Activated CD4-positive, alpha-beta T cell treated with anti-CD3 and anti-CD28 coated beads, Interleukin-2, amount 50 U/mL, for 48 hours (primary cell): ENCODE measurements around the gene PPP1R9B.

Experiments
- DNase-seq, 2 experiments: peaks; one replicate each; pipeline ENCODE4 v3.0.0-alpha.2; 2020

PPP1R9B gene

DNA sequence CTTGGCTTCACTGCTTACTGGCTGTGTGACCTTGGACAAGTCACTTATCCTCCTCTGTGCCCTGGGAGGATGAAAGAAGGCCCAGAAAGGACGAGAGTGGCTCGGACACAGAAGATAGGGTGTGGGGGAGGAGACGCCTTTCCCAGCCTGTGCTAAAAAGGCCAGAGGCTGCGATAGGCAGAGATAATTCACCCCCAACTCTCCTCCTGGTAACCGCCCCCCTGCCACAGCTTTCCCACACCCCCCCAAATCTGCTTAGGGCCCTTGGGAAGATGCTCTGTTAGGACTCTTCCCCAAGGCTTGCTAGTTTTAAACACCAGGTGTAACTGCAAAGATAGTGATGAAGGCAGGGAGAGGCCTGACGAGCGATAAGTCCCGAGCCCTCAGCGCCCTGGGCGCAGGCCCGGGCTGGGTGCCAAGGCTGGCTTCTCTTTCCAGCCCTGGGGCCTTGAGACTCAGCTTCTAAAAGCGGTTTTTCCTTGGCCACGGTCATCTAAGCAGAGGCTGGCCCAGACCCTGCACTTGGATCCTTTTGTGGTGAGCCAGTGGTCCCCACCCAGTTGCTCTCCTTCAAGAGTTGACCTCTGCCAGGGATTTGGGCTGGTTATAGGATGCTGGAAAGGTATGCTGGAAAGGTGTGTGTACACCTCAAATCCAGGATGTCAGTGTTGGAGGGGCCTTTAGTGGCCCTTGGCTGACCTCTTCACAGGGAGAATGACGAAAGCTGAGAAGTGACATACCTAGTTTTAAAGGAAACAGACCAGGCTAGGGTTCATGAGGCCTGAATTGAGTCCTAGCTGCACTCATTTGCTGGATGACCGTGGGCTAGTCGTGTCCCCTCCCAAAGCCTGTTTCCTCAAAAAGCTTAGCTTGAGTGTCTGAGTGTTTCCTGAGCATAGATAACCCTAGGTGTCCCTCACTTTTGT is 3.4 kb upstream of the PPP1R9B start:
- no peak for DNase-seq

DNA sequence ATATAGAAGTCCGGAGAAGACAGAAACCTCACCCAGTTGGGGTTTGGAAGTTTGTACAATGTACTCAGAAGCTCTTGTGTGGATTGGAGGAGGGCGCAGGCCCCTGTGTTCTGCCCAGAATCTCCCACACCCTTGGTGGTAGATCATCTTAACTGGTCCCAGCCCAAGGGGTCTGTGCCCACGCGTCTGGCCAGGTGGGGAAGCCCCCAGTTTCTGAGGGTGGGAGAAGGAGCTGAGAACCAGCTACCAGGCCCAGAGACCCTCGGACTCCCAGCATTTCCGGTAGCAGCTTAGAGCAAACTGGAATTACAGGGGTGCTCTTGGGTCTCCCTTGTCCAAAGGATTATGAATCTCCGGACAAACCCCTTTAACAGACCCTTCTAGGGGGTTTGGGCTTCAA is 2.3 kb upstream of the PPP1R9B start:
- DNase-seq = no peak

DNA sequence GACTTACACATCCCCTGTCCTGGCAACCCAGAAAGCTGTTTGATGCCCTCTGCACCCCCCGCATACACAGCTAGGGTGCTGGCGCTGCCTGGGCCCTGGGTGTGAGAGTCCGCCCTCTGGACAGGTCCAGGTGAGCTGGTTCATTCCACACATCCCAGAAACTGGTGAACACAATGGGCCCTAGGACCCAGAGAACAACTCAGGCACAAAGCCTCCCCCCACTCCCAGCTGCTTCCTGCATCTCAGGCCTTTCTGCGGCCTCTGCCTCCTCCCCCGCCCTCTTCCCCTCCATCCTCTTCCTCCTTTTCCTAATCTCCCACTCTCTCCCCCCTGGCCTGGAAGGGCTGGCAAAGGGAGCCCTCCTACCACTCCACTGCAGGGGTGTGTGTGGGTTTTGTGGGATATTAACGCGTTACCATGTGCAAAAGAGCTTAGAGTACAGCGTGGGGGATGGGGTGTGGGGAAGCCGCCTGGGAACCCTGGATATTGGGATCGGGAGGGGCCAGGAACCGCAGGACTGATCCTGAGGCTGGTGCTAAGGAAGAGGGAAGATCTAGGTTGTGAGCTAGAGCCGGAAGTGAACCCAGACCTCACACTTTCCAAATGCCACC is 1.6 kb upstream of the PPP1R9B start:
- peak; percentile 45 to 65 for DNase-seq

DNA sequence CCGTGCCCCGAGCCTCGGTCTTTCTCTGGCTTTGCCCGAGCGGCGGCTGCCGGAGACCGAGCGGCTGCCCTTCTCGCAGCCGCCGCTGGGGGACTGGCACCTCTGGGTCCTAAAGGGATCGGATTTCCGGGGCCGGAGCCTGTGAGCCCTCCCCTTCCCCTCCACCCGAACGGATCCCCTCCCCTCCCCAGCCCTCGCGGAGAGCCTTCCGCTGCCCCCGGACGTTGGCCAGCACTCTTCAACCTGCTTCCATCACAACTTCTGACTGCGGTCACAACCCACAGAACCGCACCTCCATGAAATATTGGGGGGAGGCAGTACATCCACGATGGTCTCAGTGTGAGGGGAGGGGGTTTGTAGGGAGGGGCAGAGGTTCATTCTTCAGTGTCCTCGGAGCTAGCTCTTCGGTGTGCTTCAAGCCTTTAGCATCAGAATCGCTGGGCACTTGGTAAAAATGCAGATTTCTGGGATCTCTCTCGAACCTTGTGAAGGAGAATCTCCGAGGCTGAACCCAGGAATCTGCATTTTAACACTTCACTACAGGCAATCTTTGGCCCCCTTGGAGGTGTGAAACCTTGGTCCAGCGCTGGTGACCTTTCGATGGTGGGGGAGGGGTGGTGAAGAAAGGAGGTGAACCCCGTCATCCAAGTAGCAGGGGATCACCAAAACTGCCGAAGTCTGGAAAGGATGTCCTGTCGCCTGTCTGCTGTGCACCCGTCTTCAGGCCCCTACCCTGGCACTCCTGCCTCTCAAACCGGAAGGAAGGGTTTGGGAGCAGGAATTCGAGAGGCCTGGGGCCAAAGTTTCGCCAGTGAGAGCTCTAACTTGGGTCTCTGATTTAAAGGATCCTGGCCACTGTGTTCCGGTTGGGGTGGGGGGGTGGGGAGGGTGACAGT is 812 bp upstream of the PPP1R9B start:
- peak; percentile 90 to 91 for DNase-seq

DNA sequence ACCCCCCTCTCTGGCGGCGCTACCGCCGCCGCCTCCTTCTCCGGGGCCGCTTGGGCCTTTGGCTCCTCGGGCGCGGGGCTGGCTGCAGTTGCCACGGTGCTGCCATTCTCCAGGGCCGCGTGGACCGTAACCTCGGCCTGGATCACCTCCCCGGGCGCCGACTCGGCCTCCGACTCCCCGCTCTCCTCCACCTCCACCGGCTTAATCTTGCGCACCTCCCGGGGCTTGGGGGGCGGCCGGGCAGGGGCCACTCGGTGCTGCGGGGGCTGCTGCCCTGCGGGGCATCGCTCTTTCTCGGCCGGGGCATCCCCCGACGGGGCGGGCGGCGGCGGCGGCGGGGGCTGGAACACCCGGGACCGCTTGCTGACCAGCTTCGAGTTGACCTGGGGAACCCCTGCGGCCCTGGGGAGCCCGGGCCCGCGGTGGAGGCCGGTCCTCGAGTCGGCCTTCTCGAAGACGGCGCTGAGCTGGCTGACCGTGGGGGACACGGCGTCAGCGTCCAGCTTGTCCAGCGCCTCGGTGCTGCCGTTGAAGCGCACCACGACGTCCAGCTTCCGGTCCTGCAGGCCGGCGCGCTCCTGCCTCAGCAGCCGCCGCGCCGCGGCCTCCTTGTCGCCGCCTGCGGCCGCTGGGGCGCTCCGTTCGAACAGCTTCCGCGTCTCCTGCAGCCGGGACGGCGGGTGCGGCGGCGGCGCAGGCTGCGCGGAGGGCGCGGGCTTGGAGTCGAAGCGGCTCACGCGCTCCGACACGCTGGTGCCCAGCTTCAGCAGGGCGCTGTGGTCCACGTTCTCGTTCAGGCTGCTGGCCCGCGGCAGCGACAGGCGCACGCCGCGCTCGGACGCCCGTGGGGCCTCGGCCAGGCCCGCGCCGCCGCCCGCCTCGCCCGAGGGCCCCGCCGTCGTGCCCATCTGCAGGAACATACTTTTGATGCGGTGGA is 792 bp downstream of the PPP1R9B start:
- DNase-seq = peak; percentile 41 to 53

DNA sequence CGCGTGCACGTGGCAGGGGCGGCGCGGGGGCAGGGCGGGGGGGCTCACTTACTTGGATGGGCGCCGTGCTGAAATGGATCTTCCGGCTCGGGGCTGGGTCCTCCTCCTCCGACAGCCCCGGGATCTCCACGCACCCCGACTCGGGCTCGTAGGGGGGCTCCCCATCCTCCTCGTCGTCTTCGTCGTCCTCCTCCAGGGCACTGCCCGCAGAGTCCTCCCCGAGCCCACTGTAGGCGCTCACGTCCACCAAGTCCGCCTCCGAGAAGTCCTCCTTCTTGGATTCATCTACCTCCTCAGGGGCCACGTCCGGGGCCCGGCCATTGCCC is 1.4 kb downstream of the PPP1R9B start:
- no peak for DNase-seq

DNA sequence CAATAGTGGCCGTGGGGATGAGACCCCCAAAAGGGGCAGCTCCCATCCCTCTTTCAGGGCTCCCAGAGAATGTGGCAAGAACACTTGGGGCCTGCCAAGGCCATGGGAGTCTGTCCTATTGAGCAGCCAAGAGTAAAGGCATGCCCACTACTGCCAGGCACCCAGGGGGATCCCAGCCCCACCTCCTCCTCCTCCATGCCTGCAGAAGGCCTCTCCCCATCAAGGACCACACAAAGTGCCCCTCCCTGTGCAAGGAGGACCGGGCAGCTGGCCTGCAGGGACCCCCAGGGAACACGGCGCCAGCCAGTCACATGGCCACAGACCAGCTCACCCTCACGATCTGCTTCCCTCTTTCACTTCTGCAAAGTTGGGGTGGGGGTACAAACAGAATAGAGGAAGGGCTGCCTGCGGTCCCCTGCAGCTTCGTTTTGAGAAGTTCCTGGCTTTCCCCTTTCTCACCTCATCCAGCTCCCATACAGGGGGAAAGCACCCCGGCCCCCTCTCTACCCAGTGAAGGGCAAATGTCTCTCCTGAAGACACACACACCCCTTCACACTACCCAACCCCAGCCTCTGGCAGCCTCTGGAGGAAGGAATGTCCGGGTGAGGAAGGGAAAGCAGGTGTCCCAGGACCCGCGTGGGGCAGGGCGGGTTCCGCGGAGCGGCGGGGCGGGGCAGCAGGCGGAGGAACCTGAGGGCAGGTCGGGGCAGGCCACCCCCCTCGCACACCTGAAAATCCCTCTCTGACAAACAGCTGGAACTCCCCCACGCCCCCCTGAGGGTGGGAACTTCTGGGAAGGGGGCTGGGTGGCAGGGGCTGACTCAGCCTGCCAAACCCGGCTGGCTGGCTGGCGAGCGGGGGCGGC is 2.0 kb downstream of the PPP1R9B start:
- DNase-seq = peak; percentile 83 to 88

DNA sequence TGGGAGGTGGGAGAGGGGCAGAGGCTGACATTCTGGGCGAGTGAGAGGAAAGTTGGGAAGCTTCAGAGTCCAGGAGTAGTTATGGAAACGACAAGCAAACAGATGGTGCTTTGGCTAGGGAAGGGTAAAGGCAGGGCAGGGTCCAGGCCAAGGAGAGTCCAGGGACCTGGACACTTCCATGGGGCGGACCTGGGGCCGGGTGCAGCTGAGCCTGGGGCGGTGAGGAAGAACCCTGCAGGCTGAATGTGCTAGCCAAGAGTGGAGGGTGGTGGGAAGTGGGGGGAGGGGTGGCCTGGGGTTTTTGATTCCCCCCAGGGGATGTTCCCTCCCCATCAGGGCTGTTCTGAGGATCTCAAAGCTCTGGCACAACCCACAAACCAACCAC is 2.6 kb downstream of the PPP1R9B start:
- peak in 1 of 2 experiments; percentile 38 for DNase-seq

DNA sequence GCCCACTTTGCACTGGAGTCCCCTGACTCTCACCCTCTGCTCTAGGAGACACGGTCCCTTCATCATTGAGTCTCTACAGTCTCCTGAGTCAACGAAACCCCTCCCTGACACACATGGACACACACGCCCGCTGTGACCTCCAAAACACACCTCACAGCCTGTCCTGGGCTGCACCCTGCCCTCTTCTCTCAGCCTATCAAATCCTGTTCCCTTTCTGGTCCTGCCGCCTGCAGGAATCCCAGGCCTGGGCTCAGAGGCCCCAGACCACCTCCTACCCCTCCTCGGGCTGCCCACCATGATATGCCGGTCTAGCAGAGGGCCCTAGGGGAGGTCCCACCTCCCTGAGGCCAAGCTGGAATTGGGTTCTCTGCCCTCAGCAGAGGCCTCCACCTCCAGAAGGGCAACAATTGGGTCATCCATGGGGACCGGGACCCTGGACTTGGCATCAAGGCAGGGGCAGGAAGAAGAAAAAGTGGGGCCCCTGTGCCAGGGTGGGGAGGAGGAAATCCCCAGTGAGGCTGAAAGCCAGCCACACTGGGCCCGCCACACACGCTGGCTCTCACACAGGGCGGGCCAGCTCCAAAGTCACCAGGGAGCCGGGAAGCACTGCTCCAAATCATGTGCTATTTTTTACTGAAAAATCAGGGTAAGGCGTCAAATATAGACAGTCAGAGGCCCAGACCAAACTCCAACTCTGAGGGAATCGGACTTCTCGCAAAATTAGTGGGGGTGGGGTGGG is 3.4 kb downstream of the PPP1R9B start:
- DNase-seq = peak in 1 of 2 experiments; percentile 22

DNA sequence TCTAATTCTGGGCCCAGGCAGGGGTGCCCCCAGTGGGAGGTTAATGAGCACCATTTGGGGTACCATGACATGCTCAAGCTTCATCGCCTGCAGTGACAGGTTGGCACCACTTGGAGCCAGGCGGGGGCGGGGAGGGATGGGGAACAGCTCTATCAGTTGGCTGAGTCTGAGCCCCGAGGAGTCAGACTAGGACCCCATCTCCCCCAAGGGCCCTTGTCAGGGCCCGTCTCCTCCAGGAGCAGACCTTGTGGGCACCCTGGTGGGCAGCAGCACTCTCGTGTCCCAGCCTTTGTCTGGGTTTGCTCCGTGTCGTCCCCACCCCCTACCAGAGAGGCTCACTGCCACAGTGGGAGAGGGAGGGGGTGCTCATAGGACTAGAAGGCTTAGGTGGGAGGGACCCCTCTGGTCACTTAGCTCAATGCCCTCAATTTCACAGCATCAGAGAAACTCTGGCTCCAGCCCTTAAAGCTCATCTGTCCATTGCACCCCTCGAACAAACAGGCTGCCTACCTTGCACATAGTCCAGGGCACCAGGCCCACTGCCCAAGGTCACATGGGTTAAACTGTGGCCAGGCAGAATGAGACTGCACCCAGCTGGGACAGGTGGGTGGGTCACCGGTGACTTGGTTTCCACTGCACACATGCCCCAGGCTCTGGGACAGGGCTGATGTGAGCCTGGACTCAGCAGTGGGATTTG is 4.1 kb downstream of the PPP1R9B start:
- DNase-seq = peak in 1 of 2 experiments; percentile 33

DNA sequence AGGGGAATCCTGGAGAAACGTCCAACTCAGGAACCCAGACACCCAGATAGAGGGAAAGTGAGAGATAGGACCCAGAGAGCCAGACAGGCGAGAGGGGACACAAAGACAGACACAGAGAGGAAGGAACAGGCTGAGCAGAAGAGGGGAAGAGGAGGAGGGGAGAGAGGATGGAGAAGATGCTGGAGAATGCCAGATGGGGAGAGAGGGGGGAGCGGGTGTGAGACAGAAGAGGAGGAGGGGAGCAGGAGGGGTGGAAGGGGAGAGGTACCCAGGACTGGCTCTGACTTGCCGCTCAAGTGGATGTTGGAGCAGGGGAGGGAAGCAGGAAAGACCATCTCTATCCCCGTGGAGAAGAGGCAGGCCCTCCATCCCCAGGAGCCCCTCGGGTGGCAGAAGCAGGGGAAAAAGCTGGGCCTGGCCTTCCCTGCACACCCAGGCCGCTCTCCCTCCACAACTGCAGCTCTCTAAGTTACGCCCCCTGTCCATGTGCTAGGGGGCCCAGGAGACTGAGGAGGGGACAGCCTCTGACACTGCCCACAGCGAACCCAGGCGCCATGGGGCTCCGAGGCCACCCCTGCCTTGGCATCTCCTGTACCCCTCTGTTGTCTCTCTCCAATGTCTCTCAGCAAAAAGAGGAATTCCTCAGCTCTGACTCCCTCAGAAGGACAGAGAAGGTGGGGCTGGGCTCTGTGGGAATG is 4.8 kb downstream of the PPP1R9B start:
- DNase-seq = no peak

DNA sequence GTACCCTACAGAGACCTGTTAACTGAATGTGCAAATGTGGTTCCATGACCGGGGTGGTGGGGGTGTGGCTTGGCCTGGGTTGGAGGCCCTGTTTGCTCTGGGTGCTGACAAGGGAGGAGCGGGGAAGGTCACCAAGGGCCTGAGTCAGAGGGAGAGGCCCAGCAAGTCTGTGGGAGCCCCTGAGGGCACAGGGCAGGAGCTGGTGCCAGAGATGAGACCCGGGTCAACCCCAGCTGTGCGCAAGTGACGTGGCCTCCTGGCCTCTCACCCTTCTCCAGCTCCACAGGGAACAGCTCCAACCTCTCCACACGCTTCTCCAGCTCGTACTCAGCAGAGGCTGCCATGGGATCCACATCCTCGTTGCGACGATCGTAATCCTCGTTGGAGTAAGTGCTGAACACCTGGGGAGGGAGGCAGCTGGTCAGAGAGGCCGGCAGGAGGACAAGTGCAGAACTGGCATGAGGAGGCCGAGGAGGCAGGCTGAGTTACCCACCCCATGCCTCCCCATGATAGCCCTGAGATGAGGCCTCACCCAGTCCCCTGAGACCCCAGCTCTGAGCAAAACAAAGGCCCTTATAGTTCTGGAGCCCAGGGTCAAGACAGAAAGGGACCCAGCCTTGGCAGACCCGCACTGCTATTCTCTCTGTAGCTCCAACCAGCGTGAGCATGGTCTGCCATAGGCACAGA is 5.5 kb downstream of the PPP1R9B start:
- peak; percentile 32 to 50 for DNase-seq

DNA sequence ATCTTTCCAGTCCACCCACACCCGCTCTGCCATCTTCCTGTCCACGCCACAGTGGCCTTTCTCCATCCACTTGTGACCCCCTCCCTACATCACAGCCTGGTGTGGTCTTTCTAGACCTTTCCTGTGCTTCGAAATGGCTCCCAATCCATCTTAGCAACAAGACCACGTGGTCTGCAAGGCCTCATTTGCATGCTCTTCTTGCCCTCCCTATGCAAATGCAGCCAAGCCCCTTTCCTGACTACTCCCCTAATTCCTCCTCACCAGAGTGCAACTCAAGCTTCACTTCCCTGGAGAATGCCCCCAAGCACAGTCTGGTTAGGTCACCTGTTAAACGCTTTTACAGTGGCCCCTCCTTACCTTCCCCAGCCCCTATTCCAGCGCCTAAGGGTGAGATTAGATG is 6.1 kb downstream of the PPP1R9B start:
- DNase-seq = no peak

DNA sequence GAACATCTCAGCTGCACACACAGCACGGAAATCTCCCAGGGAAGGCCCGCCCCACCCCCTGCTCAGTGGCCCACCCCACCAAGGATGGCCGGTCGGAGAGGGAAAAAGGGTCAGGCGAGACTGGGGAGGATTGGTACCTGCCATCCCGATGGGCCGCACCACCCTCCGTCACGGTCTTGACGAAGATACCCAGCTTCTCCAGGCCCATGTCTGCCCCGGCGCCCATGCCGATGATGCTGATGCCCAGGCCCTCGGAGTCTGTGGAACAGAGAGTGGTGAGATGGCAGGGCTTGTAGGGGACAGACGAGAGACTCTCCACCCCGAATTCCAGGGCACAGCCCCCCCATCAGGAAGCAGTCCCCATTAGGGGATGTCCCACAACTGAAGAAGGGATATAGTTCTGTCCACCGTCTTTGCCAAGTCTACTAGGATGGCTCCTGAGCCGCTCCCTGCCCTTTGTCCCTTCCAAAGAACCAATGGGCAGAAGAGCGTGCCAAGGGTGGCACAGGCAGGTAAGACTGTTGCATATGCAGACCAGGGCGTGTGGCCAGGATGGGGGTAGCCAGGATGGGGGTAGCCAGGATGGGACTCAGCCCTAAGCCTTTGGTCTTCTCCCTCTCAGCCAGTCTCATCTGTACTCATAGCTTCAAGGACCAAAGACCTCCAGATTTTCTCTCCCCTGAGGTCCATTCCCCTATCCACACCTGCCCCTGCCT is 6.9 kb downstream of the PPP1R9B start:
- DNase-seq = no peak

DNA sequence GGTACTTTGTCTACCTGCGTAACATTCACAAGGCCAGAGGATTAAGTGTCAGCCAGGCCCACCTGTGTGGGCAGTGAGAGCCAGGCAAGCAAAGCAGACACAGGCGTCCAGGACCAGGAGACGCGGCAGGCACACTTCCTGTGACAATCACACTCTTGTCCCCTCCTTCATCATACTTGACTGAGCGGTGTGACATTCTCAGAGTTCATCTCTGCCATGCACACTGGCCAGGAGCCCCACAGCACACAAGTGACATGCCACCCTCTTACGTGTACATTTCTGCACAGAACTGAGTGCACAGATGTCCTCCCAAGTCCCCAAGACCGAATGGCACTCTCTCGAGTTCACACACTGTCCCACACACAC is 8.7 kb downstream of the PPP1R9B start:
- no peak for DNase-seq

DNA sequence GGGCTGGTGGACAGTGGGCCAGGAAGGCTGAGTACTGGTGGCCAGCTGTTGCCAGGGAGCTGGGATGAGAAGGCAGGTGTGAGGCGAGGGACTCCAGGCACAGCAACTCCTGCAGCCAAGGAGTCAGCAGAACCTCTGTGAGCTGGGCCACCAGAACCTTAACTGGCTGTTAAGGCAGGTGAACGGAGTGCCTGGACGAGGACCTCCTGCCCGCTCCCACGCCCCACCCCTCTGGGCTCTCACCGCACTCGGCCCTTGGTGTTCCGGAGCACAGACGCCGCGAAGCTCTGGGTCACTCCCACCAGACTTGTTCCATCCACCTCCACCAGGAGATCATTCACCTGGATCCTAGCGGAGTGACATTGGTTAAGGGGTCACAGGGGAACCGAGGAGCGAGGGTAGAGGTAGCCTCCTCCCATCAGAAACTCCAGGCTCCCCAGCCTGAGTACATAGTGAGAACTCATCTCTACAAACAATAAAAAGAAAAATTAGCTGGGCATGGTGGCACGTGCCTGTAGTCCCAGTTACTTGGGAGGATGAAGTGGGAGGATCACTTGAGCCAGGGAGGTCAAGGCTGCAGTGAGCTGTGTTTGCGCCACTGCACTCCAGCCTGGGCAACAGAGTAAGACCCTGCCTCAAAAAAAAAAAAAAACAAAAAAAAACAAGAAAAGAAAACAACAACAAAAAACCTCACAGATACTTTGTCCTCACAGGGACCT is 9.3 kb downstream of the PPP1R9B start:
- DNase-seq = no peak
